ENCODE results near the gene ALG9. TPM values are rescaled to one million over a fixed set of nuclear protein-coding genes. Genes with fewer than 3 reads are reported as not detected.

The ALG9 gene
- total and polyA plus RNA-seq, 2 of the 4 experiments (the other 2 are of a cell fraction), result 20.7 to 35.7 TPM

GRCh38 chr11:111910676-111911562 is 39.5 kb upstream of the ALG9 start (continued):
- TF ChIP-seq CHD1 (IDR thresholded peaks at IDR 0.05; ENCODE audit: low read depth, low read length), result no peak
- TF ChIP-seq MXI1 (IDR thresholded peaks at IDR 0.05; ENCODE audit: borderline replicate concordance, low read depth, low read length), result no peak
- TF ChIP-seq BHLHE40 (IDR thresholded peaks at IDR 0.05; ENCODE audit: low read depth, low read length), result no peak

- intact Hi-C loops (cut with micrococcal nuclease) (no loop called here), dilution Hi-C loops (cut with HindIII; ENCODE audit: low sequenced_read_pairs, unreplicated experiment) (no loop called here), in situ Hi-C loops (cut with MboI; ENCODE audit: low sequenced_read_pairs) (no loop called here)
- no peaks in the 10 kb centered on the region for H4K20me1 ChIP-seq (ENCODE audit: insufficient read depth, low read length)
- H3K23ac ChIP-seq (ENCODE audit: low read depth, low read length), result no peak overlapping the region
- H3K4ac ChIP-seq (ENCODE audit: low read depth, low read length), result no peak overlapping the region
- no peak overlapping the region for H3K56ac ChIP-seq (ENCODE audit: extremely low read depth, insufficient read depth, low read length)
- no peak overlapping the region for H2AK9ac ChIP-seq (replicated peaks; ENCODE audit: low read depth, low read length, poor library complexity)
- DNase-seq (no peak), ATAC-seq (ENCODE audit: low read depth) (no peak)
- no peak overlapping the region for H4K8ac ChIP-seq (ENCODE audit: low read depth in 2 of 2, low read length in 2 of 2)
- H3K27ac ChIP-seq (ENCODE audit: insufficient read depth, low read length), result no peak overlapping the region
- H2AFZ ChIP-seq (replicated peaks; ENCODE audit: low read length, poor library complexity), result no peak overlapping the region
- no peaks in the 10 kb centered on the region for H3K27me3 ChIP-seq (ENCODE audit: control insufficient read depth, insufficient read depth, low read length)
- H2BK120ac ChIP-seq (ENCODE audit: low read depth, low read length), result no peak overlapping the region
- H2BK5ac ChIP-seq (ENCODE audit: low read depth, low read length, poor library complexity, severe bottlenecking), result no peak overlapping the region
- H3K79me1 ChIP-seq (ENCODE audit: low read depth in 1 of 2, low read length in 2 of 2), result peaks cover 0 to 15% of the 10 kb centered on the region in 2 experiments; a peak in 2 of 4 replicates
- H4K5ac ChIP-seq (ENCODE audit: low read depth, low read length), result no peak overlapping the region
- no peak overlapping the region for H3K4me3 ChIP-seq (ENCODE audit: insufficient read depth, low read depth, low read length)
- H4K91ac ChIP-seq (ENCODE audit: insufficient read depth, low read depth, low read length), result no peak overlapping the region
- peaks cover 18% of the 10 kb centered on the region for H3K9me1 ChIP-seq (ENCODE audit: insufficient read depth, low read length)
- H3K4me1 ChIP-seq (ENCODE audit: control insufficient read depth, insufficient read depth, low read length), result peaks cover 38% of the 10 kb centered on the region
- WGBS, 2 experiments (ENCODE audit: extremely low coverage in 2 of 2, insufficient read length in 1 of 2), result no CpG with 5 or more reads among the region's 5 CpGs
- H3K18ac ChIP-seq (ENCODE audit: low read depth, low read length), result no peak overlapping the region
- no peaks in the 10 kb centered on the region for H3K9me3 ChIP-seq (ENCODE audit: control insufficient read depth, insufficient read depth, low read length)
- no peak overlapping the region for H3K14ac ChIP-seq (replicated peaks; ENCODE audit: low read depth, low read length)
- no peak overlapping the region for H3K9ac ChIP-seq (ENCODE audit: low read depth, low read length)
- ChIA-PET POLR2A (ENCODE audit: unreplicated experiment) (no interaction called here), CTCF (no interaction called here)
- TF ChIP-seq RAD21 (IDR thresholded peaks at IDR 0.05; ENCODE audit: low read length), result no peak
- no peak for TF ChIP-seq SMC3 (IDR thresholded peaks at IDR 0.05; ENCODE audit: low read depth, low read length)
- no peak for TF ChIP-seq NFE2L2 (IDR thresholded peaks at IDR 0.05; ENCODE audit: low read depth, low read length)
- no peak for TF ChIP-seq RCOR1 (IDR thresholded peaks at IDR 0.05; ENCODE audit: insufficient replicate concordance, low read length)
- no peak for TF ChIP-seq CHD1 (IDR thresholded peaks at IDR 0.05; ENCODE audit: low read depth, low read length)
- no peaks in the 10 kb centered on the region for H3K36me3 ChIP-seq (ENCODE audit: control insufficient read depth, insufficient read depth, low read length)
- H2BK15ac ChIP-seq (ENCODE audit: low read depth, low read length), result no peak overlapping the region
- H3K4me2 ChIP-seq (ENCODE audit: low read depth, low read length), result no peak overlapping the region
- BruUV-seq (replicated peaks), result no TSS peak
- H2BK20ac ChIP-seq (ENCODE audit: low read depth, low read length), result no peak overlapping the region
- no peak overlapping the region for H2AK5ac ChIP-seq (ENCODE audit: low read depth, low read length)
Observed at GRCh38 chr11:111909378-111909777, 38.0 kb upstream of the ALG9 start.
